ENCODE measurements around the gene KRT9.

GRCh38 chr17:41528959-41529353 lies 42.9 kb downstream of the KRT9 start:
- no peak for TF ChIP-seq CTCF (IDR thresholded peaks at IDR 0.05; ENCODE audit: low read depth, low read length)
- TF ChIP-seq POLR2A (IDR thresholded peaks at IDR 0.05; ENCODE audit: extremely low read depth, insufficient read length): no peak
- no peak for TF ChIP-seq MAX (IDR thresholded peaks at IDR 0.05; ENCODE audit: low read depth, low read length)
